HG02798 (cell line): ENCODE results near the gene PDIA2.

Experiments
- ATAC-seq: cut with Tn5 transposase; IDR thresholded peaks from one replicate; pipeline ENCODE4 v1.9.1; 2021; ENCODE audit warnings: mild to moderate bottlenecking; ENCODE audit not compliant: unreplicated experiment, poor library complexity

PDIA2 gene

DNA sequence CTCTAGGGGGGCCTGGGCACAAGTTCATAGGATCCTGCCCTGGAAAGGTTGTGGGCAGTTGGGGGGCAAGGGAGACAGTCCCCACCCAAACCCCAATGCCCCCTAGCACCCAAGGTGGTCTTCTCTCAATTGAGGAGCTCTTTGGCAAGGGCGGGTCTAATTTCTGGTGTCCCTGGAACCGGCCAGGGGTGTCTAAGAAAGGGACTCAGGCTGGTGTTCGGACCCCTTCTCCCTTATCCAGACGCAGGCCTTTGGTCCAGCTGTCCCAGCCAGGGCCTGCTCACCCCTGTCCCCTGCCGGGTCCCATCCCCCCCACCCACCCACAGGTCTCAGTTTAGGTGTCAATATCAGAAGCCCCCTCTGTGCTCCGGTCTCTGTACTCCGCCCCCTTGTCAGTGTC is 3.4 kb upstream of the PDIA2 start:
- ATAC-seq = no peak

DNA sequence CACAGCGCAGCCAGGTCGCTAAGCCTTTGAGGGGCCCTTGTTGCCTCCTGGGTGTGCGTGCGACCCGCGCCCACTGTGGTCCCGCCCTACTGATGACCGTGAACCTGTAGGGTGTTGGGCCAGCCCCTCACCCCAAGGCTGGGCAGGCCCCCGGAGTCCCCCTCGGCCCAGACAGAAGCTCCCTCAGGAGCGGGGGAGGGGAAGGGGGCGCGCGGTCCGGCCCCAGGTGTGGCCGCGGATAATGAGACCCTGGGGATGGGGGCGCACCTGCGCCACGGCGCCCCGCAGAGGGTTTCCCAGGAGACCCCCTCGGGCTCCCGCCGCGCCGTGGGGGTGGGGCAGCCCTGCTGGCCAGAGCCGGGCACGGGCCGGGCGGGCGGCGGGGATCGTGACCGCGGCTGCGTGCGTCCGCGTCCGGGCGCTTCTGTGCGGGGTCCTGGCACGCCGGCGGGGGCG is 2.9 kb upstream of the PDIA2 start:
- no peak for ATAC-seq

DNA sequence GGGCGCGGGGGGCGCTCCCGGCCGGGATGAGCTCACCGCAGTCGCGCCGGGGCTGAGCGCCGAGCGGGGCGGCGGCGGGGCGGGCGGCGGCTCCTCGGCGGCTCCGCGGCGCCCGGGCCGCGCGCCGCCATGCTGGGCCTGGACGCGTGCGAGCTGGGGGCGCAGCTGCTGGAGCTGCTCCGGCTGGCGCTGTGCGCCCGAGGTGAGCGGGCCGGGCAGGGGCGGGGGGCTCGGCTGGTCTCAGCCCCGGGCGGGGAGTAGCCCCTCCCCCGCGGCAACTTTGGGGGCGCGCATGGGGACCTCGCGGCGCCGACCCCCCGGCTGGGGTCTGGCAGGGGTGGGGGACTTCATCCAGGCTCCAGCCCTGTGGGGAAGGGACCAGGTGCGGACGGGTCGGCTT is 2.4 kb upstream of the PDIA2 start, which contains the start of gene ARHGDIG:
Gene ARHGDIG, plus strand, starts transcription at position 40 of the 400 bp plus-strand sequence. Its CDS starts 90 bp downstream, at position 130.
- ATAC-seq = no peak

DNA sequence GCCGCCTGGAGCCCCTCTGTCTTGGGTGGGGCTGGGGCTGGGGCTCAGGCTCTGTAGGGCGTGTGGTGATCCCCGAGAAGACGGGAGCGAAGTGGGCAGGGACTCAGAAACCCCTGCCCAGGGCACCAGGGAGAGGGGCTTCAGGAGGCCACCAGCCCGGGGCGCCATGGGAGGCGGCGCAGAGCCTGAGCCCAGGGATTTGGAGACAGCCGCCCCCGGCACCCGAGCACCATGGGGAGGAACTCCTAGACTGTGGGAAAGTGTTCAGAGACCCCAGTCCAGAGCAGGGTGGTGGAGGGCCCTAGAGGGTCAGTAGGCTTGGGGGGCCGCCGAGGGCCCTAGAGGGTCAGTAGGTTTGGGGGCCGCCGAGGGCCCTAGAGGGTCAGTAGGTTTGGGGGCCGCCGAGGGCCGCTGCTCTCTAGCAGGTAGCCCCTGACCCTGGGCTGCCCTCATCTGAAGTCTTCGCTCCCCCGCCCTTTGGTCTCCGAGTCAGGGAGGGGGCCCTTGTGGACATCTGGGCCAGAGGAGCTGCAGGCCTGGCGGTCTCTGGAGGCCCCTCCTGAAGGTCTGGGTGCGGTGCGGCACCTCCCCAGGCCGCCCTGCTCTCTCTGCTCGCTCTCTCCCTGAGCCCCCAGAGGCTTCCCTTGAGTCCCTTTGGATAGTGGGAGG is 1.8 kb upstream of the PDIA2 start:
- ATAC-seq = no peak

DNA sequence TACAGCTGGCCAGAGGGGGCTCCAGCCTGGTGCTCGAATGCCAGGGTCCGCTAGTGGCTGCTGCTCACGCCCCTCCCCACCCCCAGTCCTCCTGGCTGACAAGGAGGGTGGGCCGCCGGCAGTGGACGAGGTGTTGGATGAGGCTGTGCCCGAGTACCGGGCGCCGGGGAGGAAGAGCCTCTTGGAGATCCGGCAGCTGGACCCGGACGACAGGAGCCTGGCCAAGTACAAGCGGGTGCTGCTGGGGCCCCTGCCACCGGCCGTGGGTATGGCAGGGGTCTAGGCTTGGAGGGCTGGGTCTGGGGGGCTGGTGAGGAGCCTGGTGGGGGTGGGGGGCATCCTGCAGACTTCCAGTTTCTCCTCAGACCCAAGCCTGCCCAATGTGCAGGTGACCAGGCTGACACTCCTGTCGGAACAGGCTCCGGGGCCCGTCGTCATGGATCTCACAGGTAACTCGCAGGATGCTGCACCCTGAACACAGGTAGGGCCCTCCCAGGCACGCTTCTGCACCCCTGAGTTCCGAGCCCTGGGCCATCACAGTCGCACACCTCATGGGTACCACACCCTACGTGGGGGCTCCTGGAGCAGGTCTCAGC is 1.2 kb upstream of the PDIA2 start:
- no peak for ATAC-seq

DNA sequence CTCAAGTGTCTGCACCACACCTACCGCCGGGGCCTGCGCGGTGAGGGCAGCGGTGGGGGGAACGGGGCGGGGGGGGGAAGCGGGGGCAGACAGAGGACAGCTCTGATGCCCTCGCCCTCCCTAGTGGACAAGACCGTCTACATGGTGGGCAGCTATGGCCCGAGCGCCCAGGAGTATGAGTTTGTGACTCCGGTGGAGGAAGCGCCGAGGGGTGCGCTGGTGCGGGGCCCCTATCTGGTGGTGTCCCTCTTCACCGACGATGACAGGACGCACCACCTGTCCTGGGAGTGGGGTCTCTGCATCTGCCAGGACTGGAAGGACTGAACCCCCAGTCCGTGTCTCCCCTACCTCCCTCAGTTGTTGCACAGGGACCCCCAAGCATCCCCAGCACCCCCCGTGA is 473 bp upstream of the PDIA2 start:
- no peak for ATAC-seq

DNA sequence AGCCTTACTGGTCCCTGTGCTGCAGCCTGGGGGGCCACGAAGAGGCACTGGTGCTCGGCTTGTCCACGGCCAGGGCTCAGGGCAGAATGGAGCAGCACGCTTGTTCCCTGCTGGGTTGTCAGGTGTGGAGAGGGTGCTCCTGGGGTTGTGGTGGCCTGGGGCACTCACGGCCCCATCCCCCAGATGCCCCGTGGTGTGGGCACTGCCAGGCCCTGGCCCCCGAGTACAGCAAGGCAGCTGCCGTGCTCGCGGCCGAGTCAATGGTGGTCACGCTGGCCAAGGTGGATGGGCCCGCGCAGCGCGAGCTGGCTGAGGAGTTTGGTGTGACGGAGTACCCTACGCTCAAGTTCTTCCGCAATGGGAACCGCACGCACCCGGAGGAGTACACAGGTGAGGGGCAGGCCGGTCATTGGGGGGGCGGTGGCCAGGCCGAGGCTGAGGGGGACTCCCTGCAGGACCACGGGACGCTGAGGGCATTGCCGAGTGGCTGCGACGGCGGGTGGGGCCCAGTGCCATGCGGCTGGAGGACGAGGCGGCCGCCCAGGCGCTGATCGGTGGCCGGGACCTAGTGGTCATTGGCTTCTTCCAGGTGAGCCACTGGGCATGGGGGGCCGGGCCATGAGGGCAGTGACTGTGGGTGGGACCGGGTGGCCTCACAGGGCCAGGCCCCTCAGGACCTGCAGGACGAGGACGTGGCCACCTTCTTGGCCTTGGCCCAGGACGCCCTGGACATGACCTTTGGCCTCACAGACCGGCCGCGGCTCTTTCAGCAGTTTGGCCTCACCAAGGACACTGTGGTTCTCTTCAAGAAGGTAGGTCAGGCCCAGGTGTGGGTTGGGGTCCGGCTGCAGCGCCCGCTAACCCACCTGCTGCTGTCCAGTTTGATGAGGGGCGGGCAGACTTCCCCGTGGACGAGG is 1.5 kb downstream of the PDIA2 start:
- ATAC-seq = no peak

DNA sequence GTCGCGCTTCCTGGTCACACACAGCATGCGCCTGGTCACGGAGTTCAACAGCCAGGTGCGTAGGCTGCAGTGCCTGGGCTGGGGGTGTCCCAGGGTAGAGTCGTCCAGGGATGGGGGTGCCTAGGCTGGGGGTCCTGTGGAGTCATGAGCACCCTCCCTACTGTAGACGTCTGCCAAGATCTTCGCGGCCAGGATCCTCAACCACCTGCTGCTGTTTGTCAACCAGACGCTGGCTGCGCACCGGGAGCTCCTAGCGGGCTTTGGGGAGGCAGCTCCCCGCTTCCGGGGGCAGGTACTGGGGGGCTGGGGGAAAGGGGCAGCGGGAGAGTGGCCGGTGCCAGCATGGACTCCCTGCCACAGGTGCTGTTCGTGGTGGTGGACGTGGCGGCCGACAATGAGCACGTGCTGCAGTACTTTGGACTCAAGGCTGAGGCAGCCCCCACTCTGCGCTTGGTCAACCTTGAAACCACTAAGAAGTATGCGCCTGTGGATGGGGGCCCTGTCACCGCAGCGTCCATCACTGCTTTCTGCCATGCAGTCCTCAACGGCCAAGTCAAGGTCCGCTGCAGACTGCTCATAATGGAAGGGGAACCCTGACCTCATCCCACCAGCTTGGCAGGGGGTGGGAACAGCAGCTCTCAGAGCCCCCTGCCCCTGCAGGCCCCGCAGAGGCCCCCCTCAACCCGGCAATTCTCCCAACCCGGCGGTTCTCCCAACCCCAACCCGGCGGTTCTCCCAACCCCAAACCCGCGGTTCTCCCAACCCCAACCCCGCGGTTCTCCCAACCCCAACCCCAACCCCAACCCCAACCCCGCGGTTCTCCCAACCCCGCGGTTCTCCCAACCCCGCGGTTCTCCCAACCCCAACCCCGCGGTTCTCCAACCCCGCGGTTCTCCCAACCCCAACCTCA is 2.4 kb downstream of the PDIA2 start:
- no peak for ATAC-seq

DNA sequence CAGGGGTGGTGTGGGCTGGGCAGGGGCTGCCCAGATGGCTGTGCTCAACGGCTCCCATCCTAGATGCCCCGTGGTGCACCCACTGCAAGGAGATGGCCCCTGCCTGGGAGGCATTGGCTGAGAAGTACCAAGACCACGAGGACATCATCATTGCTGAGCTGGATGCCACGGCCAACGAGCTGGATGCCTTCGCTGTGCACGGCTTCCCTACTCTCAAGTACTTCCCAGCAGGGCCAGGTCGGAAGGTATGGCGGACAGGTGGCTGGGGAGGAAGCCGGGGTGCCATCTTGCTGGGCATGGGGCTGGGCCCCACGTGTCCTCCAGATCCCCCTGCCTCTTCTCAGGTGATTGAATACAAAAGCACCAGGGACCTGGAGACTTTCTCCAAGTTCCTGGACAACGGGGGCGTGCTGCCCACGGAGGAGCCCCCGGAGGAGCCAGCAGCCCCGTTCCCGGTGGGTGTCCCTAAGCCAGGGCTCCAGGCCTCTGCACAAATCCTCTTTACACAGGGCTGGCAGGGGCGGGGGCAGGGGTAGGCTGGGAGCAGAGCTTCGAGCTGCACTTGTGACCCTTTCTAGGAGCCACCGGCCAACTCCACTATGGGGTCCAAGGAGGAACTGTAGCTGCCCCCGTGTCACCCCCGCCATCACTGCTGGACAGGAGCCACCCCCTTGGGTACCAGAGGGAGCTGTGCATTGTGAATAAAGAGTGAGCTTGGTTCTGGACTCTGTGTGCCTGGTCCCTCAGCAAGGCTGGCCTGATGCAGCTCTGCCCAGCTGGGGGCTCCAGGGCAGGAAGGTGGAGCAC is 3.7 kb downstream of the PDIA2 start:
- ATAC-seq = no peak

DNA sequence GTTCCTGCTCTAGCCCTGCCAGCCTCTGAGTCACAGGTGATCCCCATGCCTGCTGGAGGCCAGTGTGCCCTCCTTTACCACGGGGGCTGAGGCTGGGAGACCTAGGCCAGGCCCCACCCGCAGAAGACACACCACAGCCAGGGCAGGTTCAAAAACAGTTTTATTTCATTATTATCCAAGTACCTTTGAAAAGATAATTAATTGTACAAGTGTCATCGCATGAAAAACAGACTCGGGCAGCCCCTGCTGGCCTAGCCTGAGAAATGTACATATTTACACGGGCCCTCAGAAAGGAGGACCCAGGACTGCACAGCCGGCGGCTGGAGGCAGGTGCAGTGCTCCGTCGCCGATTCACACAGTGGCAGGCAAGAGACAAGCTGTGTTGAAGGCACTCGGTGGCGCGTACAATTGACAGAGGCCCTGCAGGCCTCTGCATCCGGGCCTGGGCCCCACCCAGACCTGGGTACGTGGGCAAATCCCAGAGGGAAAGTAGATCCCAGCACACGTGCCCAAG is 4.4 kb downstream of the PDIA2 start:
- no peak for ATAC-seq

DNA sequence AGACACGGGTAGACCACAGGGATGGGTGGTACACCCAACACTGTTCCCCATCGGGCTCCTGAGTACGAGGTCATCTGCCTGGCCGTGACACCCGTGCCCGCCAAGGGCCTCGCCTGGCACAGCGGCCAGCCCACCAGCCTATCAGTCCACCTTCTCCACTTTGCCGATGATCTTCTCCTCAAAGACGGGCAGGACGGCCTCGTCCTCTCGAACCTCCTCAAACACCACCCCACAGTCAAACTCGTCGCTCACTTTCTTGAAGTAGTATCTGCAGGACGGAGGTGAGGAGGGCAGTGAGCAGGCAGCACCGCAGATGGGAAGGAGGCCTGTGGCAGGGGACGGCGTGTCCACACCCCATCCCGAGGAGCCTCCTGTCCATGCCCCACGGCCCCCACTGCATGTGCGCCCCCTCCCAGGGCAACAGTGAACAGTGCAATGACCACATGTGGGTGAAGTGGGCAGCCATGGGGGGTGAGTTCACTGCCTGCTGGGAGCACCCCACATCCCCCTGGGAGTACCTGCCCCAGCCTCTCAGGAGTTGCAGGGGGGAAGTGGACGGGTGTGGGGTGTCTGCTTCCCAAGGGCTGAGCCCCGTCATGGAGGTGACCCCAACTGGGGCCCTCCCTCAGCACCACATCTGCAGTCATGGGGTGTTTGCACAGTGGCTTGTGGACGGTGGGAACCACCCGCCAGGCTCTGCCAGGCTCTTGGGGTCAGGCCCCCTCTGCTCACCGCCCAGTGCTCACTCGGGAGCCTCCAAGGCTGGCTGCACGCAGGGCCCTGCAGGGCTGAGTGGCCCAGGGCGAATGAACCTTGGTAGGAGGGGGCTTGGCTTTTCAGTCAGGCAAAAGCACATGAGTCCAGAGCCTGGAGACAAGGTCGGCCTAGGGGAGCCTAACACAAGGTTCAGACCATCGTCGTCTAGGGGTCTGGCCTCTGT is 5.3 kb downstream of the PDIA2 start:
- ATAC-seq = no peak

DNA sequence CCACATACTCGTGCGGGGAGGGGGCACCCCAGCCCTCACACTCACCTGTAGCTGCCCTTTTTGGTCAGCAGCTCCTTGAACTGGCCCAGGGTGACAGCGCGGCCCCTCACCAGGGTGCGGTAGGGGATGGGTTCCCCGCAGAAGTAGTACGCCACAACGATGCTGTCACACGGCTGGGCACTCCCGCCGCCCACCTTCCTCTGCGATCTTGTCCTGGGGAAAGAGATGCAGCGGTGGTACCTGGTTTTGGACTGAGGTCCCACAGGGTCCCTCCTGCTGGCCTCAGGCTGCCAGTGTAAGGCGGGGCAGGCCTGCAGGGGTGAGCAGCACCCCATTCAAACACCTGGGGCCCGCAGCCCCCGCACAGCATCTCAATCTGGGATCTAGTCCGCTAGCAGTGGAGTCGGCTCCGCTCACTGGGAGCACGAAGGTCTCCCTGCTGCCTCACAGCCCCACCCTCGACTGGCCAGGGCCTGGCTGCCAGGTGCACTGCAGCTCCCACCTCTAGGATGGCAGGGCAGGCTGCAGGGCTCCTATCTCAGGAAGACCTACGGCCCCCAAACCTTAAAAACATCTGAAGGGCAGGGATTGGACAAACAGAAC is 6.5 kb downstream of the PDIA2 start:
- ATAC-seq = no peak

DNA sequence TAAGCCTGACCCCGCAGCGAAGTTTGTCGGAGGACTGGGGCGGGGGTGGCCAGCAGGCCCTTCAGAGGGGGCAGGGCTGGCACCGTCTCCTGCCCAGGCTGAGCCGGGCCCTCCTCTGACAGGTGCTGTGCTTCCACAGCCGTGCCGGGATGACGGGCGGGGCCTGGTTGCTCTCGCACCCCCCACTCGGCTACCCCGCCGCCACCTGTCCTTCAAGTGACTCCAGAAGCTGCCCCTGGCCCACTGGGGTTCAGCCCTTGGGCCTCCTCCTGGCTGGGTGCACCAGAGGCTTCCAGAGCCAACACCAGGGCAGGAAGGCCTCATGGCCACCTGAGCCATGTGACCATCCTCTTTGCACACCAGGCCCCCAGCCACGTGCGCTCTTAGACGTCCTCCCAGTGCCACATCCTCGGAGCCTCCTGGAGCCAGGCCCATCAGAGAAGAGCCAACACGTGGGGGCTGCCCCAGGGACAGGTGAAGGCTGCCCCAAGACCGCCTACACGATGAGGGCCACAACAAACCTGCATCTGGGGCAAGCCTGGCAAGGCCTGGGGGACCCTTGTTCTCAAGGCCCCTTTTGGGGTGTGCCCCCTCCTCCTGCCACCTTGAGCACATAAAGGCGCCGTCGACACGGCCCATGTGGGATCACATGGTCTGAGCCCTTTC is 7.2 kb downstream of the PDIA2 start:
- no peak for ATAC-seq

DNA sequence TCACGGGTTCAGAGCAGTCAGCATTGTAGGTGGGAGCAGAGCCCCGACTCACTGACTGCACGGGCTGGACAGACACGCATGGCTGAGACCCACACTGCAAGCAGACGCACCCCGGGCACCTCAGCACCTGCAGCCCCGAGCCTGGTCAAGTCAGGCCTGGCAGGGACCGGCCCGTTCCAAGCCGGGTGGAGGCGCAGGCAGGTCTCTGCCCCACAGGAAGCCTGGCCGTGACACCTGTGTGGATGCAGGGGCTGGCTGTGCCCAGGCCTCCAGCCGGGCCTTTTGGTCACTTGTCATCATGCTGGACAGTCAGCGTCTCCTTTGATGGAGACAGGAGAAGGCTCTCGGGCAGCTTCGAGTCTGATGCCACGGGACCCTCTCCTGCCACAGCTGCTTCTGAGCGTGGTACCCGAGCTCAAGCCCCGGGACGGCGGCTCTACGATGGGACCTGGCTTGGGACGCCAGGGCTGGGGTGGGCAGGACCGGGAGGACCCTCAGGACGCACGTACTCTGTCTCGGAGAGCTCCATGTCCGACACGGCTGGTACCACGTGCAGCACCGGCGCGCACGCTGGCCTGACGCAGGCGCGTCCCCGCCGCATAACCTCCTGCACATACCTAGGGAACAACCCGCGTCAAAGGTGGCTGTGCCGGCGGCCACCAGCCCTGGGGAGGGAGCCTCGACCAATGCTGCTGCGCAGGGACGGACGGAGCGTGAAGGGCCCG is 7.9 kb downstream of the PDIA2 start:
- ATAC-seq = no peak

DNA sequence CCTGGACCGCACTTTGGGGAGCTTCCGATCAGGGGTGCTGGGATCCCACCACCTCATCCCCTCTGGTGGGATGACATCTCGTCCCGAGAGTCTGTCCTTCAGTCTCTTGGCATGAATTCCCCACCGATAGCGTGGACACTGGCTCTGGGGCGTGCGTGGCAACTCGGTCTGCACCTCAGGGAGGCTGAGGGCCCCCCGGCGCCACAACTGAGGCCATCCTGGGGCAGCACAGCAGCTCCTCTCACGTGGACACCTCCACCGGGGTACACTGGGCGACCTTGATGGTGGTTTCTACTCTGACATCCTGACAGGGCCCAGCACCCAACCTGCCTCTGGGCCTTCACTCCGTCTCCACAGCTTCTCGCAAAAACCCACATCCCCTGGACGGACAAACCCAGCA is 8.6 kb downstream of the PDIA2 start:
- no peak for ATAC-seq

DNA sequence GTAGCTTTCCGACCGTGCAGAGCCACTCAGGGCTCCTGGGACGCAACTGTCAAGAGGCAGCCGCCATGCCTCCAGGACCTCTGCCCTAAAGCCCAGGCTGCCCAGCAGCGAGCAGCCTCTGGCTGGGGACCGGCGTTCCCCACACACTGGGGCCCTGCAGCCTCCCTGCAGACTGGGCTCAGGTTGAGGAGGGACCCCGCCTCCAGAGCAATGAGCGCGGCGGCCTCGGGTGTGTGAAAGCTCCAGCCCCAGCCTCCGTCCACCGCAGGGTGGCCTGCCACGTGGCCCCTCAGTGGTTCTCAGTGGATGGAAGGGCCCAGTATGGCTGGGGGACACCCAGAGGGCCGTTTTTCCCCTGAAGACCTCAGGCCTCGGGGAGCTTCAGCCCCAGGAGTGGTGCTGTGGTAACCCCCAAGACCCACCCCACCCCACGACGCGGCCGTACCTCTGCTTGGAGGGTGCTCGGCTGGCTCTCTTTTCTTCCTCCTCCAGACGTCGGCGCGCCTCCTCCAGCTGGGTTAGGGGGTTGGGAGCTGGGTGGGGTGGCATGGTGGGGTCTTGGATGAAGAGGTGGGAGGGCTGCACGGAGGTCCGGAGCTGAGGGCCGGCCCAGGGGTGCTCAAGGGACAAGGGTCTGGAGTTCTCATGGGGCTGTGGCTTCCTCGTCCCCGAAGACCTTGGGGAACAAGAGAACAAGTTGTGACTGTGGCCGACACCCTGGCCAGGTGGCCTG is 10.2 kb downstream of the PDIA2 start:
- no peak for ATAC-seq
